OCI-LY7 (cell line): ENCODE measurements around the gene HELT.
"Not testable (repeated sequence)": the region's sequence is repeated elsewhere in the genome, so short reads cannot be mapped to it uniquely, and the experiment has no call there.

Experiments used
- CTCF ChIP-seq: fragments of 200-600 bp; sonication (generic); conservative IDR thresholded peaks from 2 replicates; pipeline ENCODE4 v1.5.1; 2014; ENCODE audit warnings: mild to moderate bottlenecking, antibody characterized with exemption, low read length, moderate library complexity, mixed read lengths
- EZH2phosphoT487 ChIP-seq: fragments of 200-600 bp; sonication (generic); IDR thresholded peaks from 2 replicates; pipeline ENCODE4 v1.6.1; 2018; ENCODE audit warnings: low read depth, borderline replicate concordance, mild to moderate bottlenecking, mixed run types, antibody characterized with exemption, low read length, moderate library complexity, mixed read lengths

- TF ChIP-seq CTCF, EZH2phosphoT487: not testable (repeated sequence)
Observed at GRCh38 chr4:185050286-185050685, 32.0 kb downstream of the HELT start.
